Testis (tissue), 2 donors: ENCODE results near the gene DOK6.

Experiments used
- POLR2A ChIP-seq: fragments of 450-650 bp; IDR thresholded peaks from one replicate; pipeline ENCODE4 v1.6.1; 2017; ENCODE audit warnings: antibody characterized with exemption, mild to moderate bottlenecking, moderate library complexity
- TF ChIP-seq, protein P1 (sequence below), 3 experiments: fragments of 450-650 bp in 2 of 3; fragments of 200-600 bp in 1 of 3; sonication (generic) in 1 of 3; IDR thresholded peaks; one replicate each; pipeline ENCODE4 v1.5.1; 2016 to 2019; ENCODE audit warnings: antibody characterized with exemption in 3 of 3, mild to moderate bottlenecking in 2 of 3, moderate library complexity in 1 of 3

DNA sequence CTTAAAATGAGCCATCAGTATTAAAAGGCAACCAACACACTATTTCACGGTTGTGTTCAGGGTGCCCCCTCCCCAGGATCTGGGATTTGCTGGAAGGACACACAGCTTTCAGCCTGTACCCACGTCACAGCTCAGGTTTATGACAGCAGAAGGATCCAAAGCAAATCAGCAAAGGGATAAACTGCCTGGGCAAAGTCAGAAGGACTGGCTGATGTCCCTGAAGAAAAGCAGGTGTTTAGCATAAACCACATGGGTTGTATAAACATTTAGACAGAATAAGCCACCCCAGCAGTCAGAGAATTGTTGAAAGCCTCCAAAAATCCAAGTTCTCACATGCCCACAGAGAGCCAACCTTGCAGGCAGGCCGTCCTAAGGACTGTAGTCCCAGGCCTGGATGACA lies 483.1 kb downstream of the DOK6 start:
- no peak for TF ChIP-seq POLR2A
- TF ChIP-seq, protein P1, sequence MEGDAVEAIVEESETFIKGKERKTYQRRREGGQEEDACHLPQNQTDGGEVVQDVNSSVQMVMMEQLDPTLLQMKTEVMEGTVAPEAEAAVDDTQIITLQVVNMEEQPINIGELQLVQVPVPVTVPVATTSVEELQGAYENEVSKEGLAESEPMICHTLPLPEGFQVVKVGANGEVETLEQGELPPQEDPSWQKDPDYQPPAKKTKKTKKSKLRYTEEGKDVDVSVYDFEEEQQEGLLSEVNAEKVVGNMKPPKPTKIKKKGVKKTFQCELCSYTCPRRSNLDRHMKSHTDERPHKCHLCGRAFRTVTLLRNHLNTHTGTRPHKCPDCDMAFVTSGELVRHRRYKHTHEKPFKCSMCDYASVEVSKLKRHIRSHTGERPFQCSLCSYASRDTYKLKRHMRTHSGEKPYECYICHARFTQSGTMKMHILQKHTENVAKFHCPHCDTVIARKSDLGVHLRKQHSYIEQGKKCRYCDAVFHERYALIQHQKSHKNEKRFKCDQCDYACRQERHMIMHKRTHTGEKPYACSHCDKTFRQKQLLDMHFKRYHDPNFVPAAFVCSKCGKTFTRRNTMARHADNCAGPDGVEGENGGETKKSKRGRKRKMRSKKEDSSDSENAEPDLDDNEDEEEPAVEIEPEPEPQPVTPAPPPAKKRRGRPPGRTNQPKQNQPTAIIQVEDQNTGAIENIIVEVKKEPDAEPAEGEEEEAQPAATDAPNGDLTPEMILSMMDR (IDR thresholded peaks at IDR 0.05), result no peak
